ENCODE measurements around the gene OR5C1. TPM values are rescaled to one million over a fixed set of nuclear protein-coding genes. Genes with fewer than 3 reads are reported as not detected.
A peak's percentile ranks its signal among the peaks of the same experiment; 100 is the strongest.

OR5C1 gene
- total RNA-seq, 2 donors from 2014 or later: not detected

GRCh38 chr9:122819326-122819725 lies 30.6 kb downstream of the OR5C1 start:
- Histone ChIP-seq H3K27me3 (no peaks in the 10 kb centered on the region), H3K4me3 (no peak overlapping the region), H3K9me3 (no peaks in the 10 kb centered on the region), H3K4me1 (no peaks in the 10 kb centered on the region), H3K9ac (ENCODE audit: low read depth in 2 of 2, low read length in 2 of 2) (no peak overlapping the region), H3K27ac (peak overlapping the region; percentile 32), H3K36me3 (no peaks in the 10 kb centered on the region)
- TF ChIP-seq, protein P1, sequence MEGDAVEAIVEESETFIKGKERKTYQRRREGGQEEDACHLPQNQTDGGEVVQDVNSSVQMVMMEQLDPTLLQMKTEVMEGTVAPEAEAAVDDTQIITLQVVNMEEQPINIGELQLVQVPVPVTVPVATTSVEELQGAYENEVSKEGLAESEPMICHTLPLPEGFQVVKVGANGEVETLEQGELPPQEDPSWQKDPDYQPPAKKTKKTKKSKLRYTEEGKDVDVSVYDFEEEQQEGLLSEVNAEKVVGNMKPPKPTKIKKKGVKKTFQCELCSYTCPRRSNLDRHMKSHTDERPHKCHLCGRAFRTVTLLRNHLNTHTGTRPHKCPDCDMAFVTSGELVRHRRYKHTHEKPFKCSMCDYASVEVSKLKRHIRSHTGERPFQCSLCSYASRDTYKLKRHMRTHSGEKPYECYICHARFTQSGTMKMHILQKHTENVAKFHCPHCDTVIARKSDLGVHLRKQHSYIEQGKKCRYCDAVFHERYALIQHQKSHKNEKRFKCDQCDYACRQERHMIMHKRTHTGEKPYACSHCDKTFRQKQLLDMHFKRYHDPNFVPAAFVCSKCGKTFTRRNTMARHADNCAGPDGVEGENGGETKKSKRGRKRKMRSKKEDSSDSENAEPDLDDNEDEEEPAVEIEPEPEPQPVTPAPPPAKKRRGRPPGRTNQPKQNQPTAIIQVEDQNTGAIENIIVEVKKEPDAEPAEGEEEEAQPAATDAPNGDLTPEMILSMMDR (IDR thresholded peaks at IDR 0.05): no peak
- intact Hi-C loops (cut with DNase I): no loop called here
- DNase-seq: no peak

GRCh38 chr9:122819791-122820489 lies 31.2 kb downstream of the OR5C1 start:
- Histone ChIP-seq H3K27ac (peak overlapping the region; percentile 32), H3K4me3 (no peak overlapping the region), H3K9ac (ENCODE audit: low read depth in 2 of 2, low read length in 2 of 2) (no peak overlapping the region), H3K4me1 (no peaks in the 10 kb centered on the region), H3K9me3 (no peaks in the 10 kb centered on the region), H3K27me3 (no peaks in the 10 kb centered on the region), H3K36me3 (no peaks in the 10 kb centered on the region)
- TF ChIP-seq, protein P1 (IDR thresholded peaks at IDR 0.05): no peak
- no peak for DNase-seq
- intact Hi-C loops (cut with DNase I): no loop called here

- Histone ChIP-seq H3K27me3 (no peaks in the 10 kb centered on the region), H3K4me3 (no peak overlapping the region), H3K9me3 (no peaks in the 10 kb centered on the region), H3K9ac (ENCODE audit: low read depth in 2 of 2, low read length in 2 of 2) (no peak overlapping the region), H3K36me3 (no peaks in the 10 kb centered on the region), H3K27ac (peak overlapping the region; percentile 14), H3K4me1 (no peaks in the 10 kb centered on the region)
- no peak for DNase-seq
- TF ChIP-seq, protein P1 (IDR thresholded peaks at IDR 0.05): no peak
- intact Hi-C loops (cut with DNase I): no loop called here
Observed at GRCh38 chr9:122820490-122820845, 31.7 kb downstream of the OR5C1 start.

DNA sequence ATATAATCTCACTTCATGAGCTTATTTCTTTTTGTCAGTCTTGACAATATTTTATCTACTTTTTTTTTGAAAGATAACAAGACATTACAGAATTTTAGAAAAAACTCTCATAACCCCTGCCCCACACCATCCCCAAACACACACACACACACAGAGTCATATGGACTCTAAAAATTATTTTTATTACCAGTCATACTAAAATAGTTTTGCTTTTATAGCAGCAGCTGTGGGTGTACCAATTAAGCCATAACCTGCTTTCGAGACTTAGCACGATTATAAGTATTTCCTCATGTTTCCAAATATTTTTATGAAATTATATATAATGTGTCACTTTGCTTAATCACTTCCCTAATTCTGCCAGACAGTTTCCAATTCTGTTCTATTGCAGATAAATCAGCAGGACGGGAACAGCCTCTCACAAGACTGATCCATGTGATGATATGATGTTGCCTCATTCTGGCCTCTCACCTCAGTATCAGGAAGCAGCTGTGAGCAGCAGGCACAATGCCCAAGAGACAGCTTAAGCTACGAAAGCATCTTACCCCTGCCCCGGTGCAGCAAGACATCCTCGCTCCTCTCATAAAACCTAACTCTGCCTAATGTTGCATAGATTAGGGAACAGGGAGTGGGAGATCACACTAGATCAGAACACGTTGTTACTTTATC lies 32.7 kb downstream of the OR5C1 start:
- peak; percentile 44 for DNase-seq
- intact Hi-C loops (cut with DNase I): no loop called here
- Histone ChIP-seq H3K36me3 (no peaks in the 10 kb centered on the region), H3K27me3 (no peaks in the 10 kb centered on the region), H3K9ac (ENCODE audit: low read depth in 2 of 2, low read length in 2 of 2) (no peak overlapping the region), H3K27ac (no peak overlapping the region), H3K4me1 (no peaks in the 10 kb centered on the region), H3K4me3 (no peak overlapping the region), H3K9me3 (no peaks in the 10 kb centered on the region)
- TF ChIP-seq, protein P1 (IDR thresholded peaks at IDR 0.05): no peak

- intact Hi-C loops (cut with DNase I): no loop called here
- H3K27ac ChIP-seq: no peak overlapping the region
- peaks cover 4% of the 10 kb centered on the region for H3K4me1 ChIP-seq
- H3K4me3 ChIP-seq: no peak overlapping the region
- H3K36me3 ChIP-seq: no peaks in the 10 kb centered on the region
- H3K27me3 ChIP-seq: no peaks in the 10 kb centered on the region
- no peaks in the 10 kb centered on the region for H3K9me3 ChIP-seq
- no peak overlapping the region for H3K9ac ChIP-seq (ENCODE audit: low read depth in 2 of 2, low read length in 2 of 2)
- TF ChIP-seq, protein P1 (IDR thresholded peaks at IDR 0.05): no peak
- no peak for DNase-seq
Observed at GRCh38 chr9:122822056-122822455, 33.3 kb downstream of the OR5C1 start.
